Vagina (tissue), 2 donors: ENCODE measurements around the gene CAV1. TPM values are rescaled to one million over a fixed set of nuclear protein-coding genes. Genes with fewer than 3 reads are reported as not detected.

Experiments used
- DNase-seq, 2 donors: peaks; one replicate each; pipeline ENCODE4 v3.0.0-alpha.2; 2017; ENCODE audit errors: extremely low spot score in 2 of 2
- H3K27ac ChIP-seq: fragments of 200-600 bp; sonication (generic); one replicate; pipeline ENCODE4 v1.5.1; 2019
- H3K27me3 ChIP-seq: fragments of 200-600 bp; sonication (generic); one replicate; pipeline ENCODE4 v1.5.1; 2019
- H3K36me3 ChIP-seq, 2 donors: fragments of 200-600 bp; sonication (generic); one replicate each; pipeline ENCODE4 v1.5.1; 2017 to 2019
- H3K4me1 ChIP-seq: fragments of 200-600 bp; sonication (generic); one replicate; pipeline ENCODE4 v1.5.1; 2019
- H3K4me3 ChIP-seq, 2 donors: fragments of 200-600 bp; sonication (generic); 1 replicate in 1 of 2; 2 replicates in 1 of 2; pipeline ENCODE4 v1.5.1; 2016 to 2019
- H3K9me3 ChIP-seq: fragments of 200-600 bp; sonication (generic); one replicate; pipeline ENCODE4 v1.5.1; 2019
- POLR2A ChIP-seq, 2 donors: fragments of 450-650 bp; IDR thresholded peaks; one replicate each; pipeline ENCODE4 v1.6.1; 2017; ENCODE audit warnings: antibody characterized with exemption in 2 of 2, mild to moderate bottlenecking in 2 of 2, moderate library complexity in 2 of 2
- POLR2AphosphoS5 ChIP-seq, 2 donors: sonication (generic); formaldehyde crosslinking; IDR thresholded peaks; one replicate each; pipeline ENCODE4 v1.9.0; 2017; ENCODE audit warnings: antibody characterized with exemption in 2 of 2, mild to moderate bottlenecking in 2 of 2, low read depth in 1 of 2; ENCODE audit not compliant: insufficient read depth in 1 of 2
- intact Hi-C: fragments of 100-400 bp; cut with DNase I; formaldehyde crosslinking; loops from one replicate; pipeline ENCODE4 v1.15.1; 2023
- total RNA-seq: library from RNA; depleted of rRNA; stranded (reverse); fragments of >200 nt; gene quantifications from one replicate; pipeline ENCODE4 v1.2.3, GENCODE V29; 2016
- TF ChIP-seq, protein P1 (sequence below), 3 experiments: fragments of 450-650 bp in 2 of 3; fragments of 200-600 bp in 1 of 3; sonication (generic) in 1 of 3; IDR thresholded peaks; one replicate each; pipeline ENCODE4 v1.5.1; 2017 to 2019; ENCODE audit warnings: antibody characterized with exemption in 3 of 3, mild to moderate bottlenecking in 2 of 3, moderate library complexity in 2 of 3

The CAV1 gene
- total RNA-seq, 1 donor from 2014 or later, result 162 TPM

DNA sequence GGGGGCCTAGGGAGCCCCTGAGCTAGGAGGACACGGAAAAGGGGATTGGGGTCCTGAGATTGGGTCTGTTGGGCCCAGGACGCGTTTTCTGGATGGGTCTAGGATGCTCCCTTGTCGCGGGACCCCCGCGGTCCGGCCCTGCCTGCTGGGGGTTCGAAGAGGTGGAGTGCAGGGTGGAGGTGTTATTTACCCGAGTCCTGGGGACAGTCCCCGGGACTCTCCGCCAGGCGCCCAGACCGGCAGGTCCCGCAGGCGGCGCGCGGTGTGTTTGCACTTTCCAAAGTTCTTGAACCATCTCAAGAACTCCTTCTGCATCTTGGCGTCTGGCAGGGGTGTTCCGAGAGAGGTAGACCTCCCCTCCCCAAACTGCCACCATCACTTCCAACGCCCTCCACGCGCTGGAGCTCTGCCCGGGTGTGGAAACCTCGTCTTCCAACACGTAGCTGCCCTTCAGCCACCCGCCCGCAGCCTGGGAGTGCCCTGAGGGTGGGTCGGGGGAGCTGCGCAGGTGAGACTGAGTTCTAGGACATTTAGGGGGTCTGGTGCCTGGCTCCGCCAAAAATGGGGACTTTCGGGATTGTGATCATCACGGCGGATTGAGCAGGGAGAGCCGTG is 569 bp downstream of the CAV1 start:
- Histone ChIP-seq H3K27ac (peak overlapping the region; percentile 98), H3K4me1 (peaks cover 50% of the 10 kb centered on the region), H3K36me3 (peaks cover 0 to 14% of the 10 kb centered on the region in 2 donors), H3K9me3 (no peaks in the 10 kb centered on the region), H3K27me3 (no peaks in the 10 kb centered on the region), H3K4me3 (peak overlapping the region; percentile 80 to 92)
- TF ChIP-seq POLR2A (IDR thresholded peaks at IDR 0.05) (no peak), POLR2AphosphoS5 (IDR thresholded peaks at IDR 0.05; ENCODE audit: insufficient read depth in 1 of 2, low read depth in 1 of 2) (no peak)
- TF ChIP-seq, protein P1, sequence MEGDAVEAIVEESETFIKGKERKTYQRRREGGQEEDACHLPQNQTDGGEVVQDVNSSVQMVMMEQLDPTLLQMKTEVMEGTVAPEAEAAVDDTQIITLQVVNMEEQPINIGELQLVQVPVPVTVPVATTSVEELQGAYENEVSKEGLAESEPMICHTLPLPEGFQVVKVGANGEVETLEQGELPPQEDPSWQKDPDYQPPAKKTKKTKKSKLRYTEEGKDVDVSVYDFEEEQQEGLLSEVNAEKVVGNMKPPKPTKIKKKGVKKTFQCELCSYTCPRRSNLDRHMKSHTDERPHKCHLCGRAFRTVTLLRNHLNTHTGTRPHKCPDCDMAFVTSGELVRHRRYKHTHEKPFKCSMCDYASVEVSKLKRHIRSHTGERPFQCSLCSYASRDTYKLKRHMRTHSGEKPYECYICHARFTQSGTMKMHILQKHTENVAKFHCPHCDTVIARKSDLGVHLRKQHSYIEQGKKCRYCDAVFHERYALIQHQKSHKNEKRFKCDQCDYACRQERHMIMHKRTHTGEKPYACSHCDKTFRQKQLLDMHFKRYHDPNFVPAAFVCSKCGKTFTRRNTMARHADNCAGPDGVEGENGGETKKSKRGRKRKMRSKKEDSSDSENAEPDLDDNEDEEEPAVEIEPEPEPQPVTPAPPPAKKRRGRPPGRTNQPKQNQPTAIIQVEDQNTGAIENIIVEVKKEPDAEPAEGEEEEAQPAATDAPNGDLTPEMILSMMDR (IDR thresholded peaks at IDR 0.05), result peak in 1 of 3 experiments; percentile 30
- intact Hi-C loops, result loop anchor here (5.0 kb wide), 1 partner anchor 57 kb away; no protein-coding TSS in a partner anchor
- no peak for DNase-seq

DNA sequence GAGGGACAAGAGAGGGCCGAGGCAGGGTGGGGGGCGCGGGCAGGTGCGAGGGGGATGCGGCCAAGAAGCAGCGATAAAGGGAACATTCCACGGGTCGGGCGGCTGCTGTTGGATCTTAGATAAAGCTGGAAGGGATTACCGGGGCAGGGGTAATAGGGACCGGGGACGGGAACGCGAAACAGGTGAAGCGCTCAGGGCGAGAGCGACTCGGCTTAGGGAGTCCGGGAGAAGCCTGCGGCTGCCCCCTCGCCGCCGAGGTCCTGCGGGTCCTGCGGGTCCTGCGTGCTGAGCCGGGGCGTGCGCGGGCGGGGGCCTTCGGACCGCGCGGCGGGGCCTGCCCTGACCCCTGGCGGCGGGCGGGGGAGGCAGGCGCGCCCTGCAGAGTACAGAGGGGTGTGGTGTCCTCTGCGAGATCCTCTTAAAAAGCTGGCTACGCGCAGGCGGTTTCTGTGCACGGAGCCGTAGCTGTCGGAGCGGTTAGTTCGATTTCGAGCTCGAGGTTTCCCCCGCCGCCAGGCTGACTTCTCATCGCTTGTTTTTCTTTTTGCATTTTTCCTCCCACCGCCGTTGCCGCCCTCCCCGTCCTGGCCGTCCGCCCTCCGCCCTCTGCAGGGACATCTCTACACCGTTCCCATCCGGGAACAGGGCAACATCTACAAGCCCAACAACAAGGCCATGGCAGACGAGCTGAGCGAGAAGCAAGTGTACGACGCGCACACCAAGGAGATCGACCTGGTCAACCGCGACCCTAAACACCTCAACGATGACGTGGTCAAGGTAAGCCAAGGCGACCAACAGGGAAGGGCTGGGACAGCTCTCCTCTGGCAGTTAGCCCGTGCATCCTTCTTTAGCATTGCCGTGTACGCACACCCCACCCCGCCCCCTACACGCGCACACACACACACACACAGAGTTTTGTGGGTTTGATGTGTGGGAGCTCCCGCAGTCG is 1.4 kb downstream of the CAV1 start:
- Histone ChIP-seq H3K27me3 (no peaks in the 10 kb centered on the region), H3K27ac (peak overlapping the region; percentile 98), H3K4me1 (peaks cover 55% of the 10 kb centered on the region), H3K4me3 (peak overlapping the region; percentile 80 to 92), H3K36me3 (peaks cover 0 to 14% of the 10 kb centered on the region in 2 donors), H3K9me3 (no peaks in the 10 kb centered on the region)
- peak in 1 of 2 donors; percentile 90 for DNase-seq
- intact Hi-C loops, result loop anchor here (2.0 to 5.0 kb wide), 2 partner anchors 56 to 255 kb away; no protein-coding TSS in a partner anchor
- TF ChIP-seq, protein P1 (IDR thresholded peaks at IDR 0.05), result peak; percentile 43 to 85 (median 55)
- TF ChIP-seq POLR2AphosphoS5 (IDR thresholded peaks at IDR 0.05; ENCODE audit: insufficient read depth in 1 of 2, low read depth in 1 of 2) (peak in 1 of 2 donors; percentile 52), POLR2A (IDR thresholded peaks at IDR 0.05) (peak in 1 of 2 donors; percentile 51)

DNA sequence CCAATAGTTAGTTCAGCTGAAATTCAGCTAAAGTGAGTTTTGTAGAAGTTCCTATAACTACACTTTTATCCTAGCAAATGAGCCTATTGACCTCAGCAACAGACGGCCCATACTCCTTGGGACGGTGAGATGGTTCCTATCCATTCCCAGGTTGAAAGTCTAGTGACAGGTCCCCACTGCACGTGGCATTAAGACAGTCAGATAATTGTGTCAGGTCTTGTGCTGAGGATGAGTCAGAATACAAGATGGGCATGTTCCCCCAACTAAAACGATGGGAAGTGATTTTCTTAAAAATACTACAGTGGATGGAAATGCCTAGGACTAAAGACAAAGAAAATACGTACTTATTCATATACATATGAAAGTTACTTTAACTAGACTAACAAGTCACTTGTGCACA is 2.1 kb downstream of the CAV1 start:
- Histone ChIP-seq H3K4me1 (peaks cover 54% of the 10 kb centered on the region), H3K9me3 (no peaks in the 10 kb centered on the region), H3K27ac (peak overlapping the region; percentile 98), H3K36me3 (peaks cover 0 to 14% of the 10 kb centered on the region in 2 donors), H3K27me3 (no peaks in the 10 kb centered on the region), H3K4me3 (peak overlapping the region; percentile 80 to 92)
- no peak for DNase-seq
- TF ChIP-seq POLR2A (IDR thresholded peaks at IDR 0.05) (no peak), POLR2AphosphoS5 (IDR thresholded peaks at IDR 0.05; ENCODE audit: insufficient read depth in 1 of 2, low read depth in 1 of 2) (no peak)
- TF ChIP-seq, protein P1 (IDR thresholded peaks at IDR 0.05), result no peak
- intact Hi-C loops, result loop anchor here (2.0 to 5.0 kb wide), 2 partner anchors 55 to 256 kb away; no protein-coding TSS in a partner anchor

DNA sequence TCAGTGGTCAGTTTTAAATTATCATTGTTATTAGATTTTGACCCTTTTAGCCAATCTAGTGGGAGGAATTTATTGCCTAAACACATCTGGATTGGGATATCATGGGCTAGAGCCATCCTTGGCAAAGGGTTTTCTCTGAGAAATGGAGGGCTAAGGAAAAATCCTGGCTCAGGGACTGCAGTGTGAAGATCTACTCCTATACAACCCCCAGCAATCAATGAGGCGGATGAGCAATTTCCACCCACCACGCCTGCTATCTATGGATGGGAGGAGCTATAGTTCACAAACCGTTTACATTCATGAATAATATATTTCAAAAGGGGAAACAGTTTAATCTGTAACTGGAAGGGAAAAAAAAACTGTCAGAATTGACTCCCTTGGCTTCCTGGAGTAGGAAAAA is 2.7 kb downstream of the CAV1 start:
- Histone ChIP-seq H3K9me3 (no peaks in the 10 kb centered on the region), H3K36me3 (peaks cover 0 to 14% of the 10 kb centered on the region in 2 donors), H3K27ac (peak overlapping the region; percentile 98), H3K4me1 (peaks cover 52% of the 10 kb centered on the region), H3K4me3 (peak overlapping the region; percentile 80 to 92), H3K27me3 (no peaks in the 10 kb centered on the region)
- intact Hi-C loops, result loop anchor here (2.0 to 5.0 kb wide), 2 partner anchors 55 to 257 kb away; no protein-coding TSS in a partner anchor
- TF ChIP-seq POLR2A (IDR thresholded peaks at IDR 0.05) (no peak), POLR2AphosphoS5 (IDR thresholded peaks at IDR 0.05; ENCODE audit: insufficient read depth in 1 of 2, low read depth in 1 of 2) (no peak)
- TF ChIP-seq, protein P1 (IDR thresholded peaks at IDR 0.05), result no peak
- no peak for DNase-seq
